Common myeloid progenitor, CD34-positive (primary cell): Measurements from ENCODE around the gene FAF1.
"Not testable (repeated sequence)": the region's sequence is repeated elsewhere in the genome, so short reads cannot be mapped to it uniquely, and the experiment has no call there.

Experiments
- CTCF ChIA-PET: fragments of 350-600 bp; sonication (Branson Sonifier 250); formaldehyde crosslinking; loops from one replicate; lab custom pipeline; 2021; ENCODE audit warnings: antibody characterized with exemption; lab: Charles Lee
- POLR2A ChIA-PET: fragments of 350-600 bp; sonication (Branson Sonifier 250); formaldehyde crosslinking; loops from one replicate; lab custom pipeline; 2021; ENCODE audit warnings: antibody characterized with exemption; lab: Charles Lee
- DNase-seq, 3 donors: peaks; one replicate each; pipeline versions ENCODE4 v3.0.0 to v3.0.0-alpha.2; 2013
- H3K27ac ChIP-seq, 2 experiments: 1 replicate in 1 of 2; 2 replicates in 1 of 2; pipeline ENCODE4 v1.7.0; 2013; ENCODE audit warnings: inconsistent platforms in 2 of 2, low read length in 2 of 2, mild to moderate bottlenecking in 2 of 2, low read depth in 1 of 2, moderate library complexity in 1 of 2; ENCODE audit not compliant: severe bottlenecking in 2 of 2, insufficient read depth in 1 of 2, poor library complexity in 1 of 2
- H3K27me3 ChIP-seq, 5 experiments: replicated peaks in 2 of 5; 1 replicate in 3 of 5; 2 replicates in 2 of 5; pipeline versions ENCODE4 v1.6.1 to v1.7.0; 2013; ENCODE audit warnings: low read length in 4 of 5, mild to moderate bottlenecking in 2 of 5, moderate library complexity in 2 of 5, inconsistent platforms in 1 of 5; ENCODE audit not compliant: insufficient read depth in 5 of 5, control insufficient read depth in 4 of 5
- H3K36me3 ChIP-seq, 4 experiments: 1 replicate in 2 of 4; 2 replicates in 2 of 4; pipeline versions ENCODE4 v1.6.1 to v1.7.0; 2013; ENCODE audit warnings: low read length in 3 of 4, control low read depth in 1 of 4, mild to moderate bottlenecking in 1 of 4; ENCODE audit not compliant: control insufficient read depth in 4 of 4, insufficient read depth in 4 of 4
- H3K4me1 ChIP-seq, 4 experiments: 1 replicate in 3 of 4; 2 replicates in 1 of 4; pipeline versions ENCODE4 v1.6.1 to v1.7.1; 2013; ENCODE audit warnings: low read length in 3 of 4, mild to moderate bottlenecking in 3 of 4, control low read depth in 1 of 4, inconsistent platforms in 1 of 4, moderate library complexity in 1 of 4; ENCODE audit not compliant: control insufficient read depth in 4 of 4, insufficient read depth in 4 of 4; ENCODE audit errors: control extremely low read depth in 1 of 4
- H3K4me3 ChIP-seq, 7 experiments: 1 replicate in 4 of 7; 2 replicates in 3 of 7; pipeline versions ENCODE4 v1.5.1 to v1.7.0; 2013; ENCODE audit warnings: mild to moderate bottlenecking in 7 of 7, low read length in 6 of 7, moderate library complexity in 6 of 7, inconsistent platforms in 2 of 7, low read depth in 2 of 7, control low read depth in 1 of 7; ENCODE audit not compliant: insufficient read depth in 4 of 7, control insufficient read depth in 1 of 7; ENCODE audit errors: extremely low read depth in 1 of 7
- H3K9me3 ChIP-seq, 5 experiments: 1 replicate in 4 of 5; 2 replicates in 1 of 5; pipeline versions ENCODE4 v1.6.1 to v1.7.1; 2013; ENCODE audit warnings: low read length in 4 of 5, mild to moderate bottlenecking in 2 of 5, inconsistent platforms in 1 of 5, low read depth in 1 of 5, moderate library complexity in 1 of 5; ENCODE audit not compliant: control insufficient read depth in 4 of 5, insufficient read depth in 2 of 5; ENCODE audit errors: control extremely low read depth in 1 of 5
- WGBS: methylation state at CpG from one replicate; pipeline ENCODE4 v1.1.5; 2013; ENCODE audit not compliant: insufficient coverage; 5-methylcytosine and 5-hydroxymethylcytosine counted together

The FAF1 gene

GRCh38 chr1:50780797-50781196 is 179.3 kb downstream of the FAF1 start:
- Histone ChIP-seq H3K4me1 (no peaks in the 10 kb centered on the region), H3K27ac (no peak overlapping the region), H3K9me3 (peaks cover 0 to 11% (median 3%) of the 10 kb centered on the region in 5 experiments), H3K27me3 (no peaks in the 10 kb centered on the region), H3K4me3 (no peak overlapping the region), H3K36me3 (peaks cover 10 to 29% (median 15%) of the 10 kb centered on the region in 4 experiments)
- ChIA-PET CTCF (interaction anchor here (0.7 to 1.4 kb wide), 2 partner anchors 15 to 17 kb away, joined by 3 to 4 read pairs; no protein-coding TSS in a partner anchor), POLR2A (no interaction called here)
- WGBS: 100% methylated on average over 1 of the region's 4 CpGs
- no peak for DNase-seq

- DNase-seq: peak in 2 of 3 donors; percentile 3 to 41
- ChIA-PET CTCF (interaction anchor here (0.6 to 0.7 kb wide), 2 partner anchors 13 to 16 kb away, joined by 3 read pairs; no protein-coding TSS in a partner anchor), POLR2A (no interaction called here)
- Histone ChIP-seq H3K27ac (no peak overlapping the region), H3K9me3 (peaks cover 0 to 11% (median 3%) of the 10 kb centered on the region in 5 experiments), H3K4me3 (no peak overlapping the region), H3K4me1 (no peaks in the 10 kb centered on the region), H3K27me3 (no peaks in the 10 kb centered on the region), H3K36me3 (peaks cover 9 to 23% (median 14%) of the 10 kb centered on the region in 4 experiments)
- WGBS: no CpG with 5 or more reads among the region's 1 CpG
Observed at GRCh38 chr1:50779801-50780200, 180.3 kb downstream of the FAF1 start.

GRCh38 chr1:50775740-50776139 is 184.3 kb downstream of the FAF1 start:
- no CpG with 5 or more reads among the region's 1 CpG for WGBS
- no peaks in the 10 kb centered on the region for H3K27me3 ChIP-seq
- peaks cover 0 to 8% (median 2%) of the 10 kb centered on the region in 5 experiments for H3K9me3 ChIP-seq
- ChIA-PET POLR2A (interaction anchor here (0.9 kb wide), 1 partner anchor 194 kb away, joined by 3 read pairs; the partner anchor contains the start of gene CDKN2C), CTCF (interaction anchor here (1.1 to 4.3 kb wide), 8 partner anchors 9 to 457 kb away, joined by 3 to 43 read pairs (median 4); no protein-coding TSS in a partner anchor)
- no peak for DNase-seq
- no peaks in the 10 kb centered on the region for H3K4me1 ChIP-seq
- peaks cover 7 to 17% (median 10%) of the 10 kb centered on the region in 4 experiments for H3K36me3 ChIP-seq
- no peak overlapping the region for H3K4me3 ChIP-seq
- H3K27ac ChIP-seq: no peak overlapping the region

- no peaks in the 10 kb centered on the region for H3K9me3 ChIP-seq
- ChIA-PET POLR2A (interaction anchor here (0.9 kb wide), 1 partner anchor 195 kb away, joined by 3 read pairs; the partner anchor contains the start of gene CDKN2C), CTCF (interaction anchor here (0.7 to 4.3 kb wide), 17 partner anchors 10 to 442 kb away, joined by 3 to 43 read pairs (median 4); no protein-coding TSS in a partner anchor)
- no peaks in the 10 kb centered on the region for H3K4me1 ChIP-seq
- H3K4me3 ChIP-seq: no peak overlapping the region
- no CpG with 5 or more reads among the region's 2 CpGs for WGBS
- H3K36me3 ChIP-seq: peaks cover 0 to 10% (median 4%) of the 10 kb centered on the region in 4 experiments
- DNase-seq: peak; percentile 55 to 71 (median 67)
- no peak overlapping the region for H3K27ac ChIP-seq
- no peaks in the 10 kb centered on the region for H3K27me3 ChIP-seq
Observed at GRCh38 chr1:50774759-50775351, 185.2 kb downstream of the FAF1 start.

GRCh38 chr1:50766688-50767087 is 193.4 kb downstream of the FAF1 start:
- POLR2A ChIA-PET: no interaction called here
- H3K9me3 ChIP-seq: peaks cover 0 to 3% (median 0%) of the 10 kb centered on the region in 5 experiments

GRCh38 chr1:50756543-50756942 is 203.5 kb downstream of the FAF1 start:
- DNase-seq, H3K4me3 ChIP-seq, H3K27me3 ChIP-seq, CTCF ChIA-PET, H3K36me3 ChIP-seq, H3K27ac ChIP-seq, POLR2A ChIA-PET, H3K4me1 ChIP-seq: not testable (repeated sequence)
- WGBS: 94% methylated on average over 2 of the region's 3 CpGs
- H3K9me3 ChIP-seq: peaks cover 0 to 13% (median 3%) of the 10 kb centered on the region in 5 experiments

More at GRCh38 chr1:50766688-50767087, 193.4 kb downstream of the FAF1 start:
- DNase-seq: no peak
- Histone ChIP-seq H3K4me3 (no peak overlapping the region), H3K36me3 (peaks cover 0 to 3% (median 1%) of the 10 kb centered on the region in 4 experiments), H3K4me1 (no peaks in the 10 kb centered on the region), H3K27ac (no peak overlapping the region), H3K27me3 (no peaks in the 10 kb centered on the region)
- CTCF ChIA-PET: no interaction called here

GRCh38 chr1:50754764-50755163 is 205.3 kb downstream of the FAF1 start:
- no CpG with 5 or more reads among the region's 1 CpG for WGBS
- H3K27ac ChIP-seq, H3K27me3 ChIP-seq, H3K36me3 ChIP-seq, H3K4me1 ChIP-seq, H3K4me3 ChIP-seq, DNase-seq, POLR2A ChIA-PET: not testable (repeated sequence)
- H3K9me3 ChIP-seq: peaks cover 0 to 13% (median 3%) of the 10 kb centered on the region in 5 experiments
- CTCF ChIA-PET: interaction anchor here (1.0 kb wide), 1 partner anchor 435 kb away, joined by 3 read pairs; no protein-coding TSS in a partner anchor
